HG03457 (cell line): Measurements from ENCODE around the gene SP2.
"Not testable (repeated sequence)": the region's sequence is repeated elsewhere in the genome, so short reads cannot be mapped to it uniquely, and the experiment has no call there.

Experiments
- ATAC-seq: cut with Tn5 transposase; IDR thresholded peaks from one replicate; pipeline ENCODE4 v1.9.1; 2021; ENCODE audit warnings: moderate number of reproducible peaks; ENCODE audit not compliant: unreplicated experiment

SP2 gene

DNA sequence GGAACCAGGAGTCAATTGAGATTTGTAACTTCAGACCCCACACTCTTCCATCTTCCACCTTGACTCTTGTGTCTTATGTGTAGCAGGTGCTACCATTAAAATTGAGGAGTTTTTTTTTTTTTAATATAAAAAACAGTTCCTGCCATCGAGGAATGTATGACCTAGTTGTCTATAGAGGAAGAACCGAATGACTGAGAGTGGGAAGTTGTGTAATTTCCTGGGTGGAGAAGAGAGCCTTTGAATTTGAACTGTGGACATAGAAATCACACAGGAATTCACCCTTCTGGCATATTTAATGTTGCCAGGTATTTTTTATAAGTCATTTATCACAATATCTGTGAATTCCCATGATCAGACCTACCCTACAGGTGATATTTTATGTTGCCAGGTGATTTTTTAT is 22.0 kb downstream of the SP2 start:
- no peak for ATAC-seq

DNA sequence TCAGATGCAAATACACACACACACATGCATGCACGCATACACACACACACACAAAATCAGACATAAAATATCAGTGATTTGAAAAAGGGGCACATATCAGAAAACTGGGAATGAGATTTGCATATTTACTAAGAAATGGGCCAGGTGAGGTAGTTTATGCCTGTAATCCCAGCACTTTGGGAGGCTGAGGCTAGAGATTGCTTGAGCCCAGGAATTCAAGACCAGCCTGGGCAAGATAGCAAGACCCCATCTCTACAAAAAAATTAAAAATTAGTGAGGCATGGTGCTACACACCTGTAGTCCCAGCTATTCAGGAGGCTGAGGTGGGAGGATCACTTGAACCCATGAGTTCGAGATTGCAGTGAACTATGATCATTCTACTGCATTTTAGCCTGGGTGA is 23.0 kb downstream of the SP2 start:
- no peak for ATAC-seq

DNA sequence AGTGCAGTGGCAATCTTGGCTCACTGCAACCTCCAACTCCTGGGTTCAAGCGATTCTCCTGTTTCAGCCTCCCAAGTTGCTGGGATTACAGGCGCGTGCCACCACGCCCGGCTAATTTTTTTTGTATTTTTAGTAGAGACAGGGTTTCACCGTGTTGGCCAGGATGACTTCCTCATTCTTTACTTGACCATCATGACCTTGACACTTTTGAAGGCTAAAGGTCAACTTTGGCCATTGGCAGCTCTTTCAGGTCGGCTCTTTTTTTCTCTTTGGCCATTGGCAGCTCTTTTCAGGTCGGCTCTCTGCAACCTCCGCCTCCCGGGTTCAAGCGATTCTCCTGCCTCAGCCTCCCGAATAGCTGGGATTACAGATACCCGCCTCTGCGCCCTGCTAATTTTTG is 23.9 kb downstream of the SP2 start:
- ATAC-seq = not testable (repeated sequence)

DNA sequence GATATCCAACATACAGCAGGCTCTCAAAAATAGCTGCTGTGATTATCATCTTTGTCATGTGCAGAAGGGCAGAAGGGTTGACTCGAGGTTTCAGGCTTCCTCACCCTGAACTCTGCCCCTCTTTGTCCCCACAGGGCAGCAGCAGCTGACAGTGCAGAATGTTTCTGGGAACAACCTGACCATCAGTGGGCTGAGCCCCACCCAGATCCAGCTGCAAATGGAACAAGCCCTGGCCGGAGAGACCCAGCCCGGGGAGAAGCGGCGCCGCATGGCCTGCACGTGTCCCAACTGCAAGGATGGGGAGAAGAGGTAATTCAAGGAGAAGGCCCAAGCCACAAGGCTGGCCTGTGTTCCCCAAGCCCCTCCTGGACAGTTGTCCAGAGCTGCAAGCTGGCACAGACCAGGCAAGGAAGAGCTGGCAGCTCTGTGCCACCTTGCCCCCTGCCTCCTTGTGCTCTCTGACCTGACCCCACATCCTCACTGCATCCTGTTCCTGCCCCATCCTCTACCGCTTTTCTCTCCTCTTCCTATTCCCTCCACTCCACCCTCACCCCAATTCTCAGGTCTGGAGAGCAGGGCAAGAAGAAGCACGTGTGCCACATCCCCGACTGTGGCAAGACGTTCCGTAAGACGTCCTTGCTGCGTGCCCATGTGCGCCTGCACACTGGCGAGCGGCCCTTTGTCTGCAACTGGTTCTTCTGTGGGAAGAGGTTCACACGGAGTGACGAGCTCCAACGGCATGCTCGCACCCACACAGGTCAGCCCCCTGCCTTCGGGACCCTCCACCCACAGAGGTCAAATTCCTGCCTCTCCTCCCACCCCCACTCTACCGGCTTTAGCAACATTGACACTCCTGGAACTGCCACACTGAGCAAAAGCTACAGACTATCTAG is 29.0 kb downstream of the SP2 start:
- no peak for ATAC-seq

DNA sequence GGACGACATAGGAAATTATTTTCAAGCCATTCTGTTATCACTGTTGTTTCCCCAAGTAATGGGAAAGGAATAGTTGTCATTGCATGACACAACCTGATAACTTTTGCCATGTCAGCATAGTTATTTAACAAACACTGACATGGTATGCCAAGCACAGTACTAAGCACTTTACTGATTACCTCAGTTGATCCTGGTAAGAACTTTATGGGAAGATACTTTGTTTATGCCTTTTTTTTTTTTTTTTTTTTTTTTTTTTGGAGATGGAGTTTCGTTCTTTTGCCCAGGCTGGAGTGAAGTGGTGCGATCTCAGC is 29.6 kb downstream of the SP2 start:
- no peak for ATAC-seq

DNA sequence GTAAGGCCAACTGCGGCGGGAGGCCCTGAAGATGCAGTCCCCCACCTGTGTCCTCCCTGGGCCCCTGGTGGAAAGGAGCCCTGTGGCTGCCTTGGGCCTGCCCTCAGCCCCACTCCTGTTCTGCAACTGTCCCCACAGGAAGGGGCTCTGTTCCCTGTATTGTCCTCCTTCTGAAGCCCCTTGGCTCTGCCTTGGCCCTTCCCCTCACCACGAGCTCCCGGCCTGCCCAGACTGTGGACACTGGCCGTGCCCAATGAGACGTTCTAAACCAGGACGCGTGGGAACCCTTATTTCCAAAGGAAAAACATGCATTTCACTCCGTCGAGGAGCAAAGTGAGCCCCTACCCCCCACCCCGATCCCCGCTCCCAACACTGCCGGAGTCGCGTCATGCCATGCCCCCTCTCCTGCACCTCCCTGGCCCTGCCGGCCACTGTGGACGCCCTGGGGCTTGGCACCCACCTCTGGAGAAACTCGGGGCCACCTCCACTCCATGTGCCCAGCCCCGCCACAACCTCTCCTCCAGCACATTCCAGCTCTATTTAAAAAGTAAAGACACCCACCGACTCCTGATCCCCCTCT is 31.9 kb downstream of the SP2 start:
- no peak for ATAC-seq

DNA sequence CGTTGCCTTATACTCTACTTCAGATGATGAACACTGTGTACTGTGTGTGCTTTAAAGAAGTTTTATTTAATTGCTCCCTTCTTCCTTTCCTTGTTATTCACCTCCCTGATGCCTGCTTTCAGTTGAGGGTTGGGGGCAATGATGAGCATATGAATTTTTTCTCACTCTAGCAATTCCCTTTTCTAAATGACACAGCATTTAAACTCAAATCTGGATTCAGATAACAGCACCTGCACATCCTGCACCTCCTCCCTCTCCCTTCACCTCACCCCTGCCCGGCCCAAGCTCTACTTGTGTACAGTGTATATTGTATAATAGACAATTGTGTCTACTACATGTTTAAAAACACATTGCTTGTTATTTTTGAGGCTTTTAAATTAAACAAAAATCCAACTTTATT is 32.4 kb downstream of the SP2 start:
- no peak for ATAC-seq

DNA sequence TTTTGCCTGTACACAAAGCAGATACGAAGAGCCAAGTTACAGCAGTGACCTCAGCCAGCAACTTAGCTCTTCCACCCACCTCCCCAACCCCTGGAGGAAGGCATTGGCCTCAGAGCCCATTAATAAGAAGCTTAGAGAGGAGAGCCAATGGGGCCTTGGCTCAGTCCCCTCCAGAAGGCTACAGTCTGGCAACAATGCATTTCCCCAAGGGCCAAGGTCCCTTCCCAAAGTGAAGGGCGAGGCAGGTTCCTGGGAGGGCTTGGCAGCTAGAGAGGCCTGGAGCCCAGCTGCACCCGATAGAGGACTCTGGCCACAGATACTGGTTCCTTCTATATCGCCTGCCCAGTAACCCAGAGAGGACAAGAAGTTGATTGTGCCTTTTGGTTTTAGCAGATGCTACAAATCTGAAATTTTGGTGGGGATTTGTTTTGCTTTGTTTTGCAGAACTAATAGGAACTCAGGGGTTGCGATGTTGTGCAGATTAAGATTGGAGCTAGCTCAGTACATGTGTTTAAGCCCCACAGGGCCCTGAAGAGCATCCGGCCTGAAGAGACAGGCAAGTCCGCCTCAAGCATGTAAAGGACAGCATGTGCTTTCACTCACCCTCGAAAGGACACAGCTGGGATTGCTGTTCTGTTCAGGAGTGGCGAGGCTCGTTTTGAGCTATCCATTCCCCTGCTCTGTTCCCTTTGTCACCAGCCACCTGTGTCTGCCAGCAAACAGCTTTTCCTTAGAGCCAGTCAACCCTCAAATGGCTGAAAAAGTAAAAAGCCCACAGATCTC is 33.4 kb downstream of the SP2 start:
- no peak for ATAC-seq

DNA sequence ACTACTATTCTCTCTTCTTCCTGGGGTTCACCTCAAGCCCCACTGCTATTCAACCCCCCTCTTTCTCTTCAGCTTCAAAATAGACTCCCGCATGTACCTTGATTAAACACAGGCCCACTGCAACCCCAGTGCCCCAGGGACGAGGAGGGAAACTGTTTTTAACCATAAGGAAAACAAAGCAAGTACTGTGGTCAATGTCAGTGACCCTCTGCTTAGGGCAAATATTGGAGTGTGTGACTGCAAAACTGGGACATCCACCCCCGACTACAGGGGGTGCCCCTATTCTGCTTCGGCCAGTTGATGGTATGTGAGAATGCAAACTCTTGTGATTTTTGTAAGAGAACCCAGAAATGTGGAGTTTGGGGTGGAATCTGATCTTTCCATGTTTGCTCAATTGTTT is 35.8 kb downstream of the SP2 start:
- ATAC-seq = no peak

DNA sequence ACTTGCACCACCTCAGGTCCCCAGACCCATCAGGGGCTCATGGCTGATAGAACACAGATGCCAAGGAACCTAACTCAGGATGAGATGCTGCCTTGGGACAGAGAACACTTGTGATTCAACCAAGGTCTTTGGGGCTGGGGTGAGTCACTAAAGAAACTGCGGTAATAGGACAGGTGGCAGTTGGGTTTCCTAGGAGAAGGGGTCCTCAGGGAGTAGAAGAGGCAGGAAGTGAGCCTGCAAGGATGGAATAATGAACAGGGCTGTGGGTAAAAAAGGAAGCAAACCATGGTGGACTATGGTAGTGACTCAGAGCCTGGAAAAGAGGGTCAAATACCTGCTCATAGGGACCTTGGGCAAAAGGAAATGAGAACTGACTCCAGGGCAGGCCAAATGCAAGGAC is 38.8 kb downstream of the SP2 start:
- no peak for ATAC-seq

DNA sequence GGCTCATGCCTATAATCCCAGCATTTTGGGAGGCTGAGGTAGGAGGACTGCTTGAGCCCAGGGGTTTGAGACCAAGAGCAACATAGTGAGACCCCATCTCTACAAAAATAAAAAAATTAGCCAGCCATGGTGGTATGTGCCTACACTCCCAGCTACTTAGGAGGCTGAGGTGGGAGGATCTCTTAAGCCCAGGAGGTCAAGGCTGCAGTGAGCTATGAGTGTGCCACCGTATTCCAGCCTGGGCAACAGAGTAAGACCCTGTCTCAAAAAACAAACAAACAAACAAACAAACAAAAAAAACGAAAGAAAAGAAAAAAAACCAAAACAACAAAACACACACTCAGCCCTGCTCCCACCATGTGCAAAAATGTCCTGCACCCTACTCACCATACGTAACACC is 39.4 kb downstream of the SP2 start:
- not testable (repeated sequence) for ATAC-seq

DNA sequence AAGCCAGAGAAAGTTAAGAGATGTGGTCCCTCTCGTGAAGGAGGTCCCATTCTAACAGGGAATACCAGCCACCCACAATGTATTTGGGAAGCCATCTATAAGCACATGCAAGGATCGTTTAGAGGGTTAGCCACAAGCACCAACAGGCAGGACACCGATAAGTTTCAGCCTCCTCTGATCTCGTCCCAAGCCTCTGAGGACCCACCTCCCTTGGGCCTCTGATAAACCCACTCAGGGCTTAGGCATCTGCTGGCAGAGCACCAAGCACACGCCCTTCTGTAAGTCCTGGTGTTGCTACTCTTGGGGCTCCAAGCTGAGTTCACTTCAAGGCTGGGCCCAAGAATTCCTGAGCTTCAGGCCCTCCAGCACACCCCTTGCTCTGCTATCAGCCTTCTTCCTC is 39.9 kb downstream of the SP2 start:
- ATAC-seq = no peak

DNA sequence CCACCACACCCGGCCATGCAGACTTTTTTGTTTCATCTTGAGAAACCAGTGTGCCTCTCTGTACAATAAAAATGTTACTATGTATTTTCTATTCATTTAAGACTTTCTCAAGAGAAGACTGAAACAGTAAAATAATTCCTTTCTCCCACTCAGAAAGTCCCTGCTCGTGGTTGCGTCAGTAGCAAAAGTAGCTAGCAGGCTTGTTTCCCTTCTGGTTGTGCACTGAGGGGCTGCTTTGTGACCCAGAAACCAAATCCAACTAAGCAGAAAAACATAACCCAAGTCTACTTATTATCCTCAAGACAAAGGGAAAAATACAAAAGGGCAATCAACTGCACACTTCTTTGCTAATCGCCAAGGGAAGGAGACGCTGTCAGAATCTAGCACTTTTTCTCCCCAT is 41.9 kb downstream of the SP2 start:
- no peak for ATAC-seq

DNA sequence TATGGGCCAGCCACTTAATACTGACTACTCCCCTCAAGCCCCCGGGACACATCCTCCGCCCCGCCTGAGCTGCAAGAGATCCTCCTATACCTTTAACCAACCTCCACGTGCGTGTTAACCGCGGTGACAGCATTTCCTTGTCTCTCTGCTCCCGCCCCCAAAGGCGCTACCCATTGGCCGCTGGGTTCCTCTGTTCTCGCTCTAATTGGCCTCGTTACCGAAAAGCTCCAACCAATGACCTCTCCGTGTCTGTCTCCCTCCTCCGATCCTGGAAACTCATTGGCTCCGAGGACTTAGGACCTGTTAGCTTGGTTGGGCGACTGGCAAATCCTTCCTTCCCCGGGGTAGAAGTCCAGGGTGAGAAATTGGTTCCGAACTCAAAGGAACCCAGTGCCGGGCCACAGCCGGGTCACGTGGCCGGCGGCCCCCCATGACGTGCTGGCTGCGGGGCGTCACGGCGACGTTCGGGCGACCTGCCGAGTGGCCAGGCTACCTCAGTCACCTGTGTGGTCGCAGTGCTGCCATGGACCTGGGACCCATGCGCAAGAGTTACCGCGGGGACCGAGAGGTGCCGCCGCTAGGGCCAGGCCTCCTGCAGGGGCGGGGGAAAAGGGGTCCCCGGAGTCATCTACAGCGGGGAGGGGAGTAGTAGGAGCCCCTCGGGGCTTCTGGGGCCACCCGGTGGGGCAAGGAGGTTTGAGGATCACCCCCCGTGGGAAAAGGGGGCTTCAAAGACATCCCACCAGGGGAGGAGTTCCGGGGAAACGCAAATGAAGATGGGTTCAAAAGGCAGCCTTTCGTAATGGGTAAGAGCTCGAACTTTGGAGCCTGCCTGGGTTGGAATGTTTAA is 45.4 kb downstream of the SP2 start, which contains the start of gene PNPO:
TSS of gene PNPO (plus strand) at position 326 of the 850 bp plus-strand sequence. CDS start at position 431, 105 bp downstream.
- ATAC-seq = peak; percentile 72

DNA sequence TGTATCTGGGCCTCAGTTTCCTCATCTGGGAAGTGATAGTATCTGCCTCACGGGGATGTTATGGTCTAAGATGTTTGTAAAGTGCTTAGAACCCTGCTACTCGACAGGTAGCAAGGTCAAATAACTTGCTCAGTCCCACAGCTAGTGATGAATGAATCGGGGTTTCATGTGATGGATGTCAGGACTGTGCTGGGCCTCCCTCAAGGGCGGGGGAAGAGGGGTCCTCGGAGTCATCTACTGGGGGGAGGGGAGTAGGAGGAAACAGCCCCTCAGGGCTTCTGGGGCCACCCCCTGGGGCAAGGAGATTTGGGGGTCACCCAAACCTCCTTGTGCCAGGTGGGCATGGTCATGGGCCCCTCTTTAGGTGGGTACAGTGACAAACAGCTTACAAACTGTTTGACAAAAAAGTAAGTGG is 46.1 kb downstream of the SP2 start:
- no peak for ATAC-seq

DNA sequence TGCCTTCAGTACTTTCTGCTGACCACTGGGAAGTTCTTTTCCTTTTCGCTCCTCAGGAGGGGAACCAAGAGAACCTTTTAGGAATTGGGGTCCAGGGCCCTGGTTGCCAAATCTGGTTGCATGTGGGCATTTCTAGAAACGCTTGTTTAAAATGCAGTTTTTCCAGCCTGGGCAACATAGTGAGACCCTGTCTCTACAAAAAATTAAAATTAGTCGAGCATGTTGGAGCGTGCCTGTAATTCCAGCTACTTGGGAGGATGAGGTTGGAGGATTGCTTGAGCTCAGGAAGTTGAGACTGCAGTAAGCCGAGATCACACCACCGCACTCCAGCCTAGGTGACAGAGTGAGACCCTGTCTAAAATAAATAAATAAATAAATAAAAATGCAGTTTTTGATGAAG is 46.5 kb downstream of the SP2 start:
- no peak for ATAC-seq

DNA sequence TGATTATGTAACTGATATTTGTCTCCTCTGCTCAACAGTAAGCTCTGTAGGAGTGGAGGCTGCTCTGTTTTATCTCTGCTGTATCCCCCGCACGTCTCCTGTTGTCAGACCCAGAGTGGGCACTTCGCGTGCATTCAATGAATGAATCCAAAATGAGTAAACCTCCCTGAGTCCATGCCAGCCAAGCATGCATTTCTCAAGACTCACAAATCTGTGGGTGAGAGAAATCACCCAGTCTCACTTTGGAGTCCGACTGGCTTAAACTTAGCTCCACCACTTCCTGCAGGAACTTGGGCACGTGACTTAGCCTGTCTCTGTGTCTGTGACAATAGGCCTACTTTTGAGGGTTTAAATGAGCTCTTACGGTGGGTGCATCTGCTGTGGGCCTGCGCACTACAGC is 49.0 kb downstream of the SP2 start:
- no peak for ATAC-seq

DNA sequence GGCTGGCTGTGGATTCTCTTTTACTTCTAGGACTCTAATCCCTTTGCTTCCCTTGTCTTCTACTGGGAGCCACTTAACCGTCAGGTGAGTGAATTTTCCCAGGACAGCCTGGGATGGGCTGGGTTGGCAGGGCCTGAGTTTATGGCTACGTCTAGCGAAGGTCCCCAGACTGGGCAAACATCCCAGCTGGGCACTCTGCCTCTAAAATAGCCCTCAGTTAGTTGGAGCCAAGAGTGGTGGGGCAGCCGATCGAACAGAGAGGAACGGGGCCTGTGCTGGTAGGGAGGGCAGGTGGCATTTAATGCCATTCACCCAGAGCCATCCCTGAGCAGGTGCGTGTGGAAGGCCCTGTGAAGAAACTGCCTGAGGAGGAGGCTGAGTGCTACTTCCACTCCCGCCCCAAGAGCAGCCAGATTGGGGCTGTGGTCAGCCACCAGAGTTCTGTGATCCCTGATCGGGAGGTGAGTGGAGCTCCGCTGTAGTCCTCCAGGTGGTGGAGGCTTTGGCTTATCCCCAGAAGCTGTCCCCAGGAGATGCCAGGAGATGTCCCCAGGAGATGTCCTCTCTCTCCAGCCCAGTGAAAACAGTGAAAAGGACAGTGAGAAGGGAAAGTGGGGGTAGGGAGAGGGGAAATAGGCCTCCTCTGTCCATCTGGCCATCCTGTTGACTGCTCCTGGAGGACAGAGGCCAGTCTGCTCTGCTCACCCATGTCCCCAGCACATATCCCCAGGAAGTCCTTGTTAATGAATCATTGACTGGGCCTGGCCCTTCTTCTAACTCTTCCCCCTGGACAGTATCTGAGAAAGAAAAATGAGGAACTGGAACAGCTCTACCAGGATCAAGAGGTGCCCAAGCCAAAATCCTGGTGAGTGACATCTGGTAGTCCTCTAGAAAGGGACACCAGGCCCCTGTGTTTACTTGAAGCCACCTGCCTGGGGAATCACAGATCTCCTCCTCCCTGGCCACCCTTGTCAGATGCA is 49.8 kb downstream of the SP2 start:
- no peak for ATAC-seq

DNA sequence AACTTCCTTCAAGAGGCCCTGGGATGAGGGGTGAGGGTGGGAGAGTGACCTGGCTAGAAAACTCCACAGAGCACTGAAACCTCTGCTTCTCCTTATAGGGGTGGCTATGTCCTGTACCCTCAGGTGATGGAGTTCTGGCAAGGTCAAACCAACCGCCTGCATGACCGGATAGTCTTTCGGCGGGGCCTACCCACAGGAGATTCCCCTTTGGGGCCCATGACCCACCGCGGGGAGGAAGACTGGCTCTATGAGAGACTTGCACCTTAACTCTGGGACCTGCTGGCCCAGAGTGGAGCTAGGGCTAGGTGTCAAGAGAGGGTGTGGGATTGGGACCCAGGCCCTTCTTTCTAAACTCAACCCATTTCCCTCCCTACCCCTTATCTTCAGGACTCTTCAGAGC is 50.5 kb downstream of the SP2 start:
- no peak for ATAC-seq

DNA sequence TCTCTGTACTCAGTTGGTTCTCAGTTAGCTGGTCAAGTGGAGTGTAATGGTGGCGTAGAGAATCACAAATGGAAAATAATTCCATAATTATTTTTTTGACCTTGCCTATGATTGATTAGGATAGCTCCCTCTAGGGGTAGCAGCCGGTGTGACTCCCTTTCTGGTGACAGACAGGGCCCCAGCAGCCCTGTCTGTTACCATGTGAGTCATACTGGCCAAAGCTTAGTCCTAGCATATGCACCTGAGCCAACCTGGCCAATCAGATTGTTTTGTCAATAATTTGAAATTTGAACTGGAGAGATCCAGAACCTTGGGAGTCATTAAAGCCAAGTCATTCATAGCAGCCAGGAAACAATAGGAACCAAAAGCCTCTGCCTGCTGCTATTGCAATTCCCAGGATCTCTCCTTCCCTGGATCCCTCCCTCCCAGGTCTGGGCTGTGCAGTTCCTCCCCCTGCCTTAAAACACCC is 50.9 kb downstream of the SP2 start:
- no peak for ATAC-seq
